Lower lobe of right lung (tissue), 2 donors: Measurements from ENCODE around the gene SRGAP1. TPM values are rescaled to one million over a fixed set of nuclear protein-coding genes. Genes with fewer than 3 reads are reported as not detected.

ENCODE experiments used
- ATAC-seq, 2 donors: fragments of 200-7000 bp; cut with Tn5 transposase; one replicate each; pipeline ENCODE4 v1.9.1; 2020 to 2022; ENCODE audit warnings: mild to moderate bottlenecking in 2 of 2, moderate library complexity in 2 of 2
- DNase-seq: peaks from one replicate; pipeline ENCODE4 v3.0.0-alpha.2; 2020
- H3K27ac ChIP-seq: fragments of 200-600 bp; one replicate; pipeline ENCODE4 v1.8.0; 2022
- H3K27me3 ChIP-seq: fragments of 200-600 bp; one replicate; pipeline ENCODE4 v1.8.0; 2022; ENCODE audit warnings: low read depth
- H3K36me3 ChIP-seq: fragments of 200-600 bp; one replicate; pipeline ENCODE4 v1.8.0; 2022; ENCODE audit warnings: mild to moderate bottlenecking
- H3K4me1 ChIP-seq: fragments of 200-600 bp; one replicate; pipeline ENCODE4 v1.8.0; 2022
- H3K4me3 ChIP-seq: fragments of 200-600 bp; one replicate; pipeline ENCODE4 v1.8.0; 2022; ENCODE audit warnings: mild to moderate bottlenecking
- H3K9me3 ChIP-seq: fragments of 200-600 bp; one replicate; pipeline ENCODE4 v1.8.0; 2022
- intact Hi-C: fragments of 100-400 bp; cut with DNase I; formaldehyde crosslinking; loops from one replicate; pipeline ENCODE4 v1.11.0; 2022
- total RNA-seq: library from RNA; stranded (reverse); fragmentation: NEBNext Ultra II Directional; extraction: Animal tissue kit (Norgen Biotek cat#: 25700); gene quantifications from one replicate; pipeline ENCODE4 v1.2.1, GENCODE V29; 2021
- TF ChIP-seq, protein P1 (sequence below): fragments of 200-600 bp; IDR thresholded peaks from one replicate; pipeline ENCODE4 v1.8.0; 2022; ENCODE audit warnings: antibody characterized with exemption, mild to moderate bottlenecking
- donor health status: DM: no; HTN: yes; CAD: no; lungs with severe emphysema.

The SRGAP1 gene
- total RNA-seq, 1 donor from 2014 or later = 6.7 TPM

DNA sequence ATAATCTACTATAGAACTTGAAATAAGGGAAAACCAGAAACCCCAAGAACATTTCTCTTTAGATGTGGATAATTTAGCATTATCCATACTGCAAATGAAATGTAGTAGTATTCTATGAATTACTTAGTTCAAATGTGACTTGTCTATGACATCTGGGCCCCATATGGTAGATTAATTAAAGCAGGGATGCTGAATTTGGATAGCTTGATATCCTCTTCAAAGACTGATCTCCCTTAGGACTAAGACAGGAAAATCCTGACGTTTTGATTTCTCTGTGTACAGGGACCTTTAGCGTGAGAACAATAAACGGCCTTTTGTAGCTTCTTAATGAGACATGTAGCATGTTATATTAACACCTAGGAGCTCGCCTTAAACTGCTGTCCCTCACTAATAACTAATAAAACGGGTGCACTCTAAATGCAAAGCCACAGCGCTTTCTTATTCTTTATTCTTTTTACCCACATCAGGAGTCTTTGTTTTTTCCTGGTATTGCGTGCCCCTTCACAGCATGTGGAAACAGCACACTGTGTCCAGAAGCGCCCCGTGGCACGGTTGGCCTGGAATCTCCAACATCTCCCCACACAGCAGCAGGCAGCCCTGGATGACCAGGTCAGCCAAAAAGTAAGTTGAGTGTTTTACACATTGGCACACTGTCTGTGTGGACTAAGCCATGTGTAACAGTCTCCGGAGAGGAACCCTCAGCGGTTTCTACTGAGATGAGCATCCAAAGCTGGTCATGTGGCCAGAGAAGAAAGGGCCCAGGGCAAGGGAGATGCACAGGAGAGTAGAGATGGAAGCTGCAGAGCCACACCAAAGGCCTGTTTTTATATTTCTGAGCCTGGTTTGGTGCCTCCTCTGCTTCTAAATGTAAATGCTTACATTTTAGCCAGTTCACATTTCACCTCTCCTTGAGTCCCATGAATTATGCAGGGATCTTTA lies 93.1 kb downstream of the SRGAP1 start:
- ATAC-seq = no peak

DNA sequence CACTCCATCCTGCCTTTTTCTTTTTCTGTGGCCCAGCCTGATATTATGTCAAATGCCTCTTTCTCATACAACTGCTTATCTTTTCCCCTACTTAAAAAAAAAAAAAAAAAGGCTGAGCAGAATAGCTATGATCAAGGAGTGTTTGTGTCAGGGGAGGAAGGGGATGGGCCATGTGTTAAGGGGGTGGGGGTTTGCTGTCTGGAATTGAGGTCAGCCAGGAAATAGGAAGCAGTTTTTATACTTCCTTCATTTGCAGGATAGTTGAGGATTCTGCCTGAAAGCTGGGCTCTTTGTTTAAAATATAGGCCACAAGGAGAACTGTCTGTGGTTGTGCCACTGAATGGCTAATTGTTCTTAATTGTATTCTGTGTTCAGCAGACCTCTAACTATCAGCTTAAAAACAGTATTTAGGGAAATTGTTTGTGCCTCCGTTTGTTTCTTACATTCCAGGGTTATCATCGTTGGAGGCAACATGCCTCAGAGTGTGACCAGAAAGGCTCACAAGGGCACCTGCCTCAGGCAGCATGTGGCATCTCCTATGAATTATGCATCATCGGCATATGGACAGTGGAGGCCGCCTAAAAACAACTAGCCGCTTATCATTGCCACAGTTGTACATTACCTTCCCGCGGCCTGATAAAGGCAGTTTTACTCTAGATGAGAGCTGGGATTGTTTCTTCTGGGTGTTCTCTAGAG lies 96.0 kb downstream of the SRGAP1 start:
- intact Hi-C loops = no loop called here
- H3K9me3 ChIP-seq = no peaks in the 10 kb centered on the region
- ATAC-seq = peak in 1 of 2 donors; percentile 30

More for the DNA sequence above, 93.1 kb downstream of the SRGAP1 start:
- Histone ChIP-seq H3K27ac (no peak overlapping the region), H3K4me1 (peaks cover 10% of the 10 kb centered on the region), H3K9me3 (no peaks in the 10 kb centered on the region), H3K27me3 (no peaks in the 10 kb centered on the region), H3K36me3 (no peaks in the 10 kb centered on the region), H3K4me3 (no peak overlapping the region)
- intact Hi-C loops = no loop called here
- TF ChIP-seq, protein P1, sequence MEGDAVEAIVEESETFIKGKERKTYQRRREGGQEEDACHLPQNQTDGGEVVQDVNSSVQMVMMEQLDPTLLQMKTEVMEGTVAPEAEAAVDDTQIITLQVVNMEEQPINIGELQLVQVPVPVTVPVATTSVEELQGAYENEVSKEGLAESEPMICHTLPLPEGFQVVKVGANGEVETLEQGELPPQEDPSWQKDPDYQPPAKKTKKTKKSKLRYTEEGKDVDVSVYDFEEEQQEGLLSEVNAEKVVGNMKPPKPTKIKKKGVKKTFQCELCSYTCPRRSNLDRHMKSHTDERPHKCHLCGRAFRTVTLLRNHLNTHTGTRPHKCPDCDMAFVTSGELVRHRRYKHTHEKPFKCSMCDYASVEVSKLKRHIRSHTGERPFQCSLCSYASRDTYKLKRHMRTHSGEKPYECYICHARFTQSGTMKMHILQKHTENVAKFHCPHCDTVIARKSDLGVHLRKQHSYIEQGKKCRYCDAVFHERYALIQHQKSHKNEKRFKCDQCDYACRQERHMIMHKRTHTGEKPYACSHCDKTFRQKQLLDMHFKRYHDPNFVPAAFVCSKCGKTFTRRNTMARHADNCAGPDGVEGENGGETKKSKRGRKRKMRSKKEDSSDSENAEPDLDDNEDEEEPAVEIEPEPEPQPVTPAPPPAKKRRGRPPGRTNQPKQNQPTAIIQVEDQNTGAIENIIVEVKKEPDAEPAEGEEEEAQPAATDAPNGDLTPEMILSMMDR = no peak
- no peak for DNase-seq

DNA sequence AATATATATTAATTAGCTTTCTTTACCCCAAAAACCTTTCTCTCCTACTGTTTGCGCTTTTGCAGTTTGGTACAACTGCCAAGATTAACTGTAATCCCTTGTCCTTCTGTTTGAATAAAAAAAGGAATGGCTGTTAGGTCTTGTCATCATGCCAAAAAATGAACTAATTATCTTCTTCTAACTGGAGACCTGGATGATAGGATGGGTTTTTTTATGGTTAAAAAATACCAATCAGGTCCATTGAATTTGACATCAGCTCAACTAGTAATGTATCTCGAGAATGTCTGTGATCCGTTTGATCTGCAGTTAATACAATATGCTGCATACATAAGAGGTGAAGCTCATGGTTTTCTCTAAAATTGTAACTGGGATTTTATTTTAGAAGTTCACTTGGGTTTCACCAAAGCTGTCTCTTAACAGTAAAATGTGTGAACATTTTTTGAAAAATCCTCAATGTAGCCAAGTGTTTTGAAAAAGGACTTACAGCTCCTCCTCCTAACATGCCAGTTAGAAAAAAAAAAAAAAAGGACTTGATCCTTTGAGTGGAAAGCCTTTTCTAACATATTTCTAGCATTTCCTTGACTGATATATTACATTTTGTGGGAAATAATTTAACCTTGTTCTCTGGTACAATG lies 96.8 kb downstream of the SRGAP1 start:
- Histone ChIP-seq H3K9me3 (no peaks in the 10 kb centered on the region), H3K4me3 (no peak overlapping the region), H3K36me3 (no peaks in the 10 kb centered on the region), H3K27me3 (no peaks in the 10 kb centered on the region), H3K27ac (no peak overlapping the region), H3K4me1 (peaks cover 10% of the 10 kb centered on the region)
- intact Hi-C loops = no loop called here
- DNase-seq (no peak), ATAC-seq (no peak)
- TF ChIP-seq, protein P1 = no peak

More for the DNA sequence above, 96.0 kb downstream of the SRGAP1 start:
- no peaks in the 10 kb centered on the region for H3K27me3 ChIP-seq
- H3K27ac ChIP-seq = no peak overlapping the region
- DNase-seq = no peak
- H3K4me1 ChIP-seq = peaks cover 10% of the 10 kb centered on the region
- no peak overlapping the region for H3K4me3 ChIP-seq
- H3K36me3 ChIP-seq = no peaks in the 10 kb centered on the region
- TF ChIP-seq, protein P1 = no peak

DNA sequence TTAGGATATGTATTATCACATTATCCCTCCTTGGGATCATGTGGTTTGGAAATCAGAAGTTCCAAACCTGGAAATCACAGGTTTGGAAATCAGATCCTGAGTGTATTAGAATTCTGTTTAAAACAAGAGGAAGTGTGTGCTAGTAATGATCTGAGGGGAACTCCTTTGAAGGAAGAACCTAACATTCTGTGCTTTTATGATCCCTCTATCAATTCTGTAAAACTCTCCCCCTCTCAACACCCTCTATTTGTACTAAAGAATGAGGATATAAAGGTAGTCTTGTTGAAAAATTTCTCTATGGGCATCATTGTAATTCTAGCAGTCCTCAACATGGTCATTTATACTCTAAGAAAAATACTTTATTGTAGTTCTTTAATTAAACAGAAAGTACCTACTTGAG lies 97.4 kb downstream of the SRGAP1 start:
- H3K27ac ChIP-seq = no peak overlapping the region
- intact Hi-C loops = no loop called here

More for the DNA sequence above, 97.4 kb downstream of the SRGAP1 start:
- no peaks in the 10 kb centered on the region for H3K36me3 ChIP-seq
- DNase-seq = no peak
- ATAC-seq = no peak
- H3K4me3 ChIP-seq = no peak overlapping the region
- TF ChIP-seq, protein P1 = no peak
- peaks cover 10% of the 10 kb centered on the region for H3K4me1 ChIP-seq
- no peaks in the 10 kb centered on the region for H3K27me3 ChIP-seq
- H3K9me3 ChIP-seq = no peaks in the 10 kb centered on the region
